ENCODE measurements around the gene OPCML.

Gene OPCML

DNA sequence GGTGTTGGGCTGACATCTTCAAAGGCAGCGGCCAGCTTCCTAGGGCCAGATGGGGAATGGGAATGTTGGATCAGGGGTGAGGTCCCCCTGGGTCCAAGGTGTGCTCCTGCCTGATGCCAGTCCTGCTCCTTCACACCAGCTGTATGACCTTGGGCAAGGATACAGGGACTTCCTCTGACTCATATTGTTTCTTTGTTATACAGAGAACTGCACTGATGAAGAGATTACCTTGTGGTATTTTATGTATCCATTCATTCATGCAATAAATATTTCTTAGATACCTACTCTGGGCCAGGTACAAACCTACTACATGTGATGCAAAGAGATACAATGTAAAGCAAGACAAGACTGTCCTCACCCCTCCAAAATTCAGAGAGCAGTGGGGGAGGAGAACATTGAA, 3.9 kb upstream of the OPCML start:
- no peak for DNase-seq

DNA sequence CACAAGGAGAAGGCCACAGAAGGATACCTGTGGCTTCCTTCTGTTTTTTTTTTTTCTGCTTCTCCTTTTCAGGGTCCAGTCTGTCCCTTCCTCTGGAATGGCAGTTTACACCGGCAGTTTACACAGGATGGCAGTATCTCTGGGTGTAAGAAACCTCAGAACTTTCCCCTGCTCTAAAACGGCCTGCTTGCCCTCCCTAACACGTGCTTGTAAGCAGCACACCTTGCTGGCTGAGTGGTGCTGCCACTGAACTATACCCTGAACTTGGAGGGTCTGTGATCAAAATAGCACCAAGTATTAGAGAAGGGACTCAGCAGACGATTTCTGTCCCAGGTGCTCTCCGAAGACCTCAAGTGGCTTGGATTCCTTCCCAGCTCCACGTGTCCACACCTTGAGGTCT, 904 bp upstream of the OPCML start:
- DNase-seq = no peak

DNA sequence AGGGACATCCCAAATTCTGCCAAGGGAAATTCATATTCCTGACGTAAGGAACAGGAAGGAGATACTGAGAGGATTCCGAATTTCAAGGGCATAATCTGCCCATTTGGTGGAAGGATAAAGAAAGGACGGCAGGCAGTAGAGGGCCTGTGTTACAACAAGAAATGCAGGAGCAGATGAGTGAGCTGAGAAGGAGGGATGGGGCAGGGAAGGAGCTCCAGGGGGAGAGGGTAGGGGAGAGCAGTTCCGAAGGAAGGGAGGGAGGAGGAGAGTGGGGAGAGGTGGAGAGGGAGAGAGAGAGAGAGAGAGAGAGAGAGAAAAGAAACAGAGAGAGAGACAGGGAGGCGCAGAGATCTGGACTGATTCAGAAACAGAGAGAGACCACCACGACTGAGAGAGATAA, 843 bp downstream of the OPCML start:
- DNase-seq = no peak

DNA sequence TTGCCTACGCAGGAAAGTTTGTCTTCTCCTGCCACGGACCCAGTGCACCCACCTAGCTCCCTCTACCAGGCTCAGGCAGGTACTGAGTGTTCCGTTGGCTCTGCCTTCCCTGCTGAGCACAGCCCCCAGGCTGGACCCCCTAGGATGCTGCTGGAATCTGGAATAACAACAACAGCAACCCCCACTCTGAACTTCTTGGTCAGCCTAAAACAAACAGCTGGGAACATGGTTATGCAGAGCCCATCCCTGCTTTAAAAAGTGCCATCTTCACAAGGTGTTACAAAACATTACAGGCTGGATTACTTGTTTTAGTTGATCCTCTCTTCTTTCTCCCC, 1.8 kb downstream of the OPCML start:
- no peak for DNase-seq

DNA sequence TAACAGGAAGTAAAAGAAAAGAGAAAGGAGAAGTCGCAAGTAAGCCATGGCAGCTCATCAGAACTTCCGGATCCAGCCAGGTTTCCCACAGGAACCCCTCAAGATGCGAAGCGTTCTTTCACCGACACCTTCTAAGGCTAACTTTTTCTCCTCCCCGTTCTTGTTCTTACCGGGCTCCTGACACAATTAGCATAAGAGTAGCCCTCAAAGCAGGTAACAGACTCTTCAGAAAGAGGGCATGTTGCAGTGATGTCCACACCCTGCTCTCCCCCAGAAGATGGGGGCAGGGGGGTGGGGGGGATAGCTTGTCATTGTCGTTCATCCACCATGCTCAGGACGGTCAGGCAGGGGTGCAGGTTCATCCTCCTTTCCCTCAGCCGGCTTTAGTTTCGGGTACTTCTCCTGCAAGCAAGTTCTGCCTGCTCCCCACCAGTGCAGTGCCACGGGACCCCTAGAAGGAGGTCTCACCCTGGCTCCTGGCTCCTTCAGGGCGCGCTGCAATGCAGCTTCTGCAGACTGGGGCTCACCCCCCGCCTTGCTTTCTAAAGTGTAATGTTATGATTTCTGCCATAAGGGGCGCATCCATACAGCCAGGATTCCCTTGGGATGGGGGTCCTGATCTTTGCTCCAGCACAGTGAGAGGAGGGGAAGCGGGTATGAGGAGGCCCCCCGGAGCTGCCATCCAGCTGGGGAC, 2.3 kb downstream of the OPCML start:
- DNase-seq = no peak

DNA sequence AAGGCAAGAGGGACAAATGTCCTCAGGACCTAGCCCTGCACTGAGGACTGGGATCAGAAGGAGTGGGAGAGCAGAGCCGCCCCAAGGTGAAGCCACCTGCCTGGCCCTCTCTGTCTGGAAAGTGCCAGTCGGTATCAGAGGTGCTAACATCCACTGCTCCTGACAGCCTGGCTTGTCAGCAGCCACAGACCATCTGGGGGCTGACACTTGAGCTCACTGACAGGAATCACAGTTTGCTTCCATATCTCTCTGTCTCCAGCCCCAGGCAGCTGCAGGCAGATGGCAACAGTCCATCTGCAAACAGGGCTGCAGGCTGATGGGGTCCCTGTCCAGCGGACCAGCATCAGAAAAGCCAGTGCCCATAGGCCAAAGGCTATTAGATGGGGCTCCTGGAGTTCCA, 5.5 kb downstream of the OPCML start:
- DNase-seq = no peak

DNA sequence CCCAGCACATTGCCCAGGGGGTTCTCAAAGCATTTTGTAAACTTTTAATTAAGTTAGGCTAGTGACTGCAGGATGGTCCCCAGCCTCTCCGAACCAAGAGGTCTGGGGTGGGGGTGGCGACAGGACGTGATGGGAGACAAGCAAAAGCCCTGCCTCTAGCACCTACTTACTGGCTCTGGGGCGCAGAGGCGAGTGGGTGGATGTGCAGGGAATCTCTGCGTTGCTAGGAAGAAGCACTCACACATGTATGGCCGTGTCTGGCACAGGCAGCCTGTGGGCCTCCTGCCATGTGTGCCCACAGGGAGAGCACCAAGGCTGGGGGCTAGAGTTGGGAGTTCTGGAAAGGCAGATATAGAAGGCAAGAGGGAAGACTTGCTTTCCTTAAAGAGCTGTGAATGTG, 6.3 kb downstream of the OPCML start:
- no peak for DNase-seq

DNA sequence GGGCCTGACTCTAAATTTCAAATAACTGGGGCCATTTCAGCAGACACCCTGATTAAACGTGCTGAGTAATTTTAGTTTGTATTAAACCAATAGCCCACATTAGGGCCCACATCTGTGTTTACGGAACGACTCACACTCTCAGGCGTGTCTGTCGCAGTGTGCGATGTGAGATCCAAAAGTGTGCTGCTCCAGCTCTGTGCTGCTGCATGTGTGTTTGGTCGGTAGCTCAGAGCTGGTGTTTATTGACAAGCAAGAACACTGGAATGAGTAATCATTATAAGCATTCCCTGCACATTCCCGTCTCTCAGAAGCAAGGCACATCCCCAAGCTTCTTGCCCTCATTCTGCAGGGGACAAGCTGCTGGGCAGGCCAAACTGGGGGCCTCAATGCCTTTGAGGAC, 7.8 kb downstream of the OPCML start:
- no peak for DNase-seq

DNA sequence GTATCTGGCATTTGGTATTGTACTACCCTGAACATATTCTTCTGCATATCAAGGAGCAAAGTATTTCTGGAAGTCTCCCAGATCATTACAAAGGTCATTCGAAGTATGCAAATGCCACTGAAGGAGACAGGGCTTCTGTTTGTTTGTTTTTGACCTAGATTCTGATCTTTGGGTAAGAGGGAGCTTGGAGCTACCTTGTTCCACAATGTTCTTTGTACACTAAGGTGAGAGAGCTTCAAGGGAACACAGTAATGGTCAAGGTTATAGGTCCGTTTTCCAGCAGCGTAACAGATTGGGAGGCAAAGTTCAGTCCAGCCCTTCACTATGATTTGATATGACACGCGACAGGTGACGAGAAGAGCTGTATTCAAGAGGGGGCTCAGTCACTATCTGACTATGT, 10.0 kb downstream of the OPCML start:
- DNase-seq = no peak

DNA sequence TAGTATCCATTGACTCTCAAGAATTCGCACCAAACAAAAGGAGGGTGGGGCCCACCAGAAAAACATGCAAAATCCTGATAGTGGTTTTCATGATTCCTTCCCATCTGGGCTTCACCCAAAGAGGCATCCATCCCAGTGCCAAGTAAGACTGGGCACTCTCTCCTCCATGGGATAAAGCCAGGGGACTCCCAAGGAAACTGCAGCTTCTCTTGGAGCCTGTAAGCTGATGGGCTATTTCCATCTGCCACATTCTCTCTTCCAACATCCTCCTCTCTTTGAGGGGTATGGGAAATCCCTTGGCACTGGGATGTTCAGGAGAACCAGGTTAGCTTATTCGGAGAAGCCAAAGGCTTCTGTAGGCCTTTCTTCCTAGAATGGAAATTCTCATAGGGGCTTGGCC, 10.8 kb downstream of the OPCML start:
- DNase-seq = no peak

DNA sequence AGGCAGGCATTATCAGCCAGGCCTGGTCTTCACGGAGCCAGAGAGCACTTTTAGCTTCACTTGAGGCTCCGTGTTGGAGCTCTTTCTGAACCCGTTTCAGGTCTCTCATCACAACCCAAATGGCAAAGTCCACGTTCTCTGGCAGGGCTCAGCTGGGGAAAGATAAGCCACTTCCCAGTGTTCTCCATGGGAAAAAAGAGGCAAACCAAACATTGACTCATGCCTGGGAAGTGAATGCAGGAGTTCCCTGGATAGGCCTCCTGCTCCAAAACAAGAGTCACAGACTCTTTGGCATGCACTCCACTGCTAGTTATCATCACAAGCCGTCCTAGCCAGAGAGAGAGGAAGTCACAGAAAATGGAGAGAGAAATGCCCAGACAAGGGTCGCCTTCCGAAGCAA, 11.6 kb downstream of the OPCML start:
- DNase-seq = no peak

DNA sequence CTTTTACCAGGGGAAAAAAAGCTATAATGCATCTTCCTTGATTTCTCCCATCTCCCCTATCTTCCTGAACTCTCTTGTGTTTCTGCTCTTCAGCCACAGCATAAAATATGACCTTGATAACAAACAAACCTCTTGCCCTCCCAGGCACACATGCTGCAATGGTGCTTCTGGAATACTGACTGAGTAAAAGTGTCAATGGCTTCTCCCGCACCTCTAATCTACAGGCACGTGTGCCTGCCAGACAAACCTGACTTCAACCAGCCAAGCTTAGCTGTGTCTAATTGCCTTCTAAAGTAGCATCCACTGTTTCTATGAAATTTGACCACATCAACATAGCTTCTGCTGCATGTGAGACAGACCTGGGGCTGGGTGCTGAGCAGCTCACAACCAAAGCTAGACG, 12.7 kb downstream of the OPCML start:
- no peak for DNase-seq

DNA sequence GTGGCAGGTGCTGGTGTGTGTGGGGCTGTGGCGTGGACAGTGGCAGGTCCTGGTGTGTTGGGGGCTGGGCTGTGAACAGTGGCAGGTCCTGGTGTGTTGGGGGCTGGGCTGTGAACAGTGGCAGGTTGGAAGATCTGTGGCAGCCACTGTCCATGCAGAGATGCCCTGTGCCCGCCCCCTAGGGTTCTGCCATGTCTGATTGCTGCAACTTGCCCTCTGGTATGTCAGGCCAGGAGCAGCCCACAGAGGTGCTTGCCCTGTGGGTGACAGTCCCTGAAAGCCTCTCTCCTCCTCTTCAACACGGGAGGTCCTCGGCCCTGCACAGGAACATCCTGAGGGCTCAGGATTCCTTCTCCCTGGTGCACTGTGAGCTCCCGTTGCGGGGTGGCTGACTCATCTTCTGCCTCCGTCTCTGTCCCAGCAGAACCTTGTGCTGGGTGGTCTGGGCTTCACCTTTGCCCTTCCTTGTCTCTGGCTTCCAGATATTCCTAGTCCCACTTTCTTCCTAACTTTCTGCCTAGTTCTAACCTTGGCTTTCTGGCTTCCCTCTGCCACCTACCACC, 13.5 kb downstream of the OPCML start:
- no peak for DNase-seq

DNA sequence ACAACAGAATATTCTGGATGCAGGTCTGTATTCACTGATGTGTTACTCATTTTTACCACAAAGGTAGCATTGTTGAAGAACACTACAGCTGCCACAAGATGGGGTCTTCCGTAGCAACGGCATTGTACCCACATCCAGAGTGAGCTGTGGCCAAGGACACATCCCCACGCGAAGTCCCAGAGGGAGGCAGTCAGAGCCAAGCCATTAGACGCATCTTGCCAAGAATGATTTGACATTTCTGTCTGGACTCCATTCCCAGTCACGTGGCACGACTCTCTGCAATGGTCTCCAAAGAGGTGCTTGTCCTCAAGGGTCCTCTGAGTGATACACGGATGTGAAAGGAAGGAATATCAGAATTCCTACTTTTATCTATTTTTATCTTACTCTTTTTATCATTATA, 15.5 kb downstream of the OPCML start:
- DNase-seq = no peak

DNA sequence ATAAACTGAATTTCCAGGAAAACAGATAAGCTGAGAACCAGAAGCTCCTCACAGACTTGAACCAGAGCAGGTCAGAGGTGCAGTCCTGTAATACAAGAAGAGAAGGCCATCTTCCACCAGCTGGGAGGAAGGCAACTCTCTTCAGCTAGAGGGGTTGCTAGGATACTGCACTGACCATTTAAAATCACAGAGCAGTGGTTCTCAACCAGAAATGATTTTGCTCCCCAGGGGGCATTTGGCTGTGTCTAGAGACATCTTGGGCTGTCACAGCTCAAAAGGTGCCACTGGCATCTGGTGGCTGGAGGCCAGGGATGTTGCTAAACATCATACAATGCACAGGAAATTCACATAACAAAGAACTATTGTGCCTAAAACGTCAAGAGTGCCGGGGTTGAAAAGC, 17.2 kb downstream of the OPCML start:
- no peak for DNase-seq

DNA sequence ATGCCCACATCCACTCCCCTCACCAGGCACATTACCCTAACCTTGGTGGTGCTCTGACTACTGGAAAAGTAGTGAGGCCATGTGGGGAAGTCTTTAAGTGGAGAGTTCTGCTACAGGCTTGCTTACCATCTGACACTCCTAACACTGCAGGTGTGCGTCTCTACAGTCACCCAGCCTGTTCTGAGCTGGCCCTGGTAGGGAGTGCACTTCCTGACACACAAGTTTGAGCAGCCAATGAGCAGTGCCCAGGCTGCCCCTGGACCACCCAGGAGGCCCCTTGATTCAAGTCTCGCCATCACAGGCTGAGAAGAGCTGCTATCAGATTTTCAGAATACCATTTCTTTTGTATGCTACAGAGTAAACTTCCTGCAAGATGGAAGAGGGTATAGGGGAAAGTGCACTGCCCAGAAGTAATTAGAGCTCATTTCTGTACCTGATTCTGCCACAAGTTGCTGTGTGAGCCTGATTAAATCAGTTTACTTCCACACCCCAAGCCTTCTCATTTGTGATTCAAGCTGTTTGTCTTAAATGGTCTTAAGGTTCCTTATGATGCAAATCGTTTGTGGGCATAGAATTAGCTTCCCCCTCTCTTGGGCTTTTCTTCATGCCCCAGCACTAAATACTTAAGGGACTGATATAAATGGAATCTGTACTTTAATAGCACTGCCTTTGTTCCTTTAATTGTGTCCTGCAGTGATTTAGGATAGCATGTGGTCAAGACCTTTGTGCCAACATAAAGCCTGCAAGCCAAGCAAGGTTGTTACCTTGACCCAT, 22.2 kb downstream of the OPCML start:
- no peak for DNase-seq

DNA sequence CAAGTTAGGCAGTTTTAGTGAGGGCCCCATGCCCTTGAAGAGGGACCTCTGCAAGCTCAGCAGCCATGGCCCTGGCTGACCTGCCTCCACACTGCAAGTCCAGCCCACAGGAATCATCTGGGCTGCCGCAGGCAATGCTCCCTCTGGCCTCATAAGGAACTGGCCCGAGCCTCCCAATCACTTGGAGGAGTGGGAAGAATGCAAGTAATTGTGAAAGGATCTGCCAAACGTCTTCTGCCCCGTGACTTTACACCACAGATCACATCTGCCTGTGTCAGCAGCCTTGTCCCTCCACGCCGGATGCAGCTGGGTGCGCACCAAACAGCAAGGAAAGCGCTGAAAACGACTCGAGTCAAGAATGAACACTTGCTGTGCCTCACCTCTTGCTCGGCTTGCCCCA, 23.8 kb downstream of the OPCML start:
- no peak for DNase-seq

DNA sequence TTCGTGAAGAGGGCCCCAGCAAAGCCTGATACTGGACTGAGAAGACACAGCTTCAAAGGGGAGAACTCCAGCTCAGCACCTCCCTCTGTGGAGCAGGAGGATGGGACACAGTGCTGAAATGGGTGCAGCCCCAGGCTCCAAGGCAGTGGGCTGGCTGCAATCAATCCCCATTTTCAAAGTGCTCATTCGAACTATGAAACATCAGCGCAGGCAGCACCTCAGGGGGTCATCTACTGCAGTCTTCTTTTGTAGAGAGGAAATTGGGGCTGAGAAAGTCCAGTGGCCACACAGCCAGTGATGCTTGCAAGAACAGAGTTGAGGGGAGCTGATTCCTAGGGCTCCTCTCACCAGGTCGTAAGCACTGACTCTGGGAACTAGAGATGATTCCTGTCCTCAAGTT, 25.1 kb downstream of the OPCML start:
- DNase-seq = no peak

DNA sequence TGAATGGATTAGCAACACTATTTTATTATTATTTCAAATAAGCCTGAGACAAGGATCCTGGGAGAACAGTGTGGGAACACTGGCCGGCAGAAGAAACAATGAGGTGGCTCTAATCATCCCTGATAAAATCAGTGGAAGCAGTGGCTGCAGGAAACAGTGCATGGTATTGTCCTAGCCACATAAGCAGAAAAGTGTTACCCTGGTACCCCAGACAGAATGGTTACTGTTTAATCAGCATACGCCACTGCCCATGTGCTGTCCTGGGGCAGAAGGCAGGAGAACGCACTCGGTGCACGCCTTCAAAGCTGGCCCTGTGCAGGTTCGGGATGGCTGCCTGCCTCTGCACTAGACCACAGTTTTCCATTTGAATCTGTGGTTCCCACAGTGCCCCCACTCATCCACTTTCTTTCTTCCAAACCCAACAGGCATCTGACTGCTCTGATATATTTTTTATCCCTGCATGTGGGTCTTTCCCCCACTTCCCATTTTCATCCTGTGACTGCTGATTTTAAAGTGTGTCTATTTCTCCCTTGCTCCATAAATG, 25.7 kb downstream of the OPCML start:
- no peak for DNase-seq

DNA sequence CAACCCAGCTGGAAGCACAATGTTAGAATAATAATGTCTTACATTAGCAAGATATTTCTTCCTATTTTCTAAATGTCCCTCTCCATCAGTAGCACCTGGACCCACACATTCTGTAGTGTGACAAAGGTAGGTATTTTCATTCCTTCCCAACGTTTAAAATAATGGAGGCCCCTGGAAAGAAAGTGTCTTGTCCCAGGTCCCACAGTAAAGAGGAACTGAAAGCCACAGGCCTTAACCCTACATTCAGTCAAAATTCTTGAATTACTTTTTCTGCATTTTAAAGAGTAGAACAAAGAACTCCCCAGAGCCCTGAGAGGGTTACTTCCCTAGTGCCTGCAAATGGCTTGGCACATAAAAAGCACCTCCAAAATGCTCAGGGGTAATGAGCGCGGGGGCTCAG, 26.3 kb downstream of the OPCML start:
- no peak for DNase-seq

DNA sequence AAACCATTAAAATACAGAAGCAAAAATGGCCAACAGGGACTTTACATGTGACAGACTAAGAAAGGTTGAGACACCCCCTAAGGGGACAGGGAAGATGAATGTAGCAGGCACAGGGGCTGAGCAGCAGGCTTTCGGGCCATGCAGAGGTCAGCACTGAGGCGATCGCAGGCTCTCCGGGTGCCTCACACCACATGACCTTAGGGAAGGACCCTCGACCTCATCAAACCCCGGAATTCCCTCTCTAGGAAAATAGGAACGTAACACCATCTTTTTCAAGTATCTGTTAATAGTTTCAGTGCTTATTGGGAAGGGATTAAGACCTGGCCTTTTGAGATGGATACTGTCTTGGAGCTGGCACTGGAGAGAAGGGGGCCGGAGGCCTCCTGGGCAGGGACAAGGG, 27.4 kb downstream of the OPCML start:
- DNase-seq = no peak

DNA sequence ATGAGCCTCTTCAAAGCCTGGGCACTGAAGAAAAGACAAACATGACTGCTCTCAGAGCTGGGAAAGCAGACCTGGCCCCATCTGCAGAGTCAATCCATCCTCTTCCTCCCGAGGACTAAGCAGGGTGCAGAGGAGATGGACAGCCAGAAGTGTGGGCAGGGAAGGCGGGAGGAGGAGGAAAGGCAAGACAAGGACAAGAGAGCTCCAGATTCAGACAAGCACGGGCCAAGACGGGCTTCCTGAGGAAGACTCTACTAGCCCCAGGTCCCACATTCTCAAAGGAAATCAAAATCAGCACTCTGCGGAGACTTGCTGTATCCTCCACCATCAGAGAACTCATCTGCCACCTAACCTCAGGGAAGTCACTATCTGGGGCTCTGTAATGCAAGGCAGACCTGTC, 28.5 kb downstream of the OPCML start:
- no peak for DNase-seq

DNA sequence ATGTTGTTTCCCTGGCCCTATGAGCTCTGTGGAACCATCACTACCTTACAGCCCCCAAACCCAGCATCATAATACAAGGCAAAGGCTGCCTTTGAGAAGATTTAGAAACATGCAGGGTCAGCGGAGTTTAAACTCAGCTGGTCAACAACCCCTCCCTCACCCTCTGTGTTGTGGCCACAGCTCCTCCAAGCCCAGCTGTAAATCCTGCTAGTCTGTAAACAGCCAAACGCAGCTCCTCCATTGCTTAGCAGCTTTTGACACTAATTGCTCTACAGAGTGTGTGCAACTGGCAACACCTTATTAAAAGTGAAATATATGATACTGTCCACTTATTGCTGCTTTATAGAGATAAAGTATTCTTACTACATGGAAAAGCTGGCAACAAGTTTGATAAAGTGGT, 29.1 kb downstream of the OPCML start:
- DNase-seq = no peak

Measured in activated T-cell treated with anti-CD3 and anti-CD28 coated beads, Interleukin-2, amount 50 U/mL, for 1 hour (primary cell).